Measurements from ENCODE around the gene KRT17. TPM values are rescaled to one million over a fixed set of nuclear protein-coding genes. Genes with fewer than 3 reads are reported as not detected.

Gene KRT17
- total and polyA plus RNA-seq, 4 donors = 0.66 to 1.5 (median 0.69) TPM; not detected in 1

GRCh38 chr17:41599680-41600079 is 24.7 kb downstream of the KRT17 start:
- Histone ChIP-seq H3K4me3 (ENCODE audit: low read depth, low read length) (no peak overlapping the region), H3K9me3 (ENCODE audit: control insufficient read depth, insufficient read depth, low read length) (no peaks in the 10 kb centered on the region), H3K27me3 (ENCODE audit: control insufficient read depth, insufficient read depth, low read length) (no peaks in the 10 kb centered on the region), H3K36me3 (ENCODE audit: control insufficient read depth, insufficient read depth, low read length) (no peaks in the 10 kb centered on the region), H3K4me1 (ENCODE audit: control insufficient read depth, insufficient read depth, low read length) (peaks cover 5% of the 10 kb centered on the region), H3K27ac (ENCODE audit: low read depth, low read length) (no peak overlapping the region)
- DNase-seq (ENCODE audit: low read depth in 4 of 6, low spot score in 6 of 6) = no peak
- no CpG with 5 or more reads among the region's 1 CpG for WGBS (ENCODE audit: insufficient coverage)

DNA sequence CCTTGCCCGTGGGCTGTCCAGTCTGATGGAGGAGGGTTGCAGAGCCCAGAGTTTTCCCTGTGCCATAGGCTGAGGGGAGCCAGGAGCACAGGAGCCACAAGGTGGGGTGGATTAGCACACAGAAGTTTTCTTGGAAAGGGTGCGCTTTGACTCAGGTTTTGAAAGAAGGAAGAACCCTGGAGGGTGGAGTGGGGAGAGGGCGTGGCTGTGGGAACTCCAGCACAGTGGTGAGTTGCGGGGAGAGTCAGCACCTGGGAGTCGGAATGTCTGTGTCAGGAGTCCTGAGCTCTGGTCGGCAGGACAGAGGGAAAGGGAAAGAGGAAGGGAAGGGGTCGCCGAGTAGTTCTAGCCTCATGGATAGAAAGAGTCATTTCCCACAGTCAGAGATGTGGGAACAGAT is 28.8 kb downstream of the KRT17 start:
- 79% methylated on average over 6 of the region's 8 CpGs for WGBS (ENCODE audit: insufficient coverage)
- Histone ChIP-seq H3K4me1 (ENCODE audit: control insufficient read depth, insufficient read depth, low read length) (no peaks in the 10 kb centered on the region), H3K27me3 (ENCODE audit: control insufficient read depth, insufficient read depth, low read length) (no peaks in the 10 kb centered on the region), H3K9me3 (ENCODE audit: control insufficient read depth, insufficient read depth, low read length) (no peaks in the 10 kb centered on the region), H3K36me3 (ENCODE audit: control insufficient read depth, insufficient read depth, low read length) (no peaks in the 10 kb centered on the region), H3K27ac (ENCODE audit: low read depth, low read length) (no peak overlapping the region), H3K4me3 (ENCODE audit: low read depth, low read length) (no peak overlapping the region)
- no peak for DNase-seq (ENCODE audit: low read depth in 4 of 6, low spot score in 6 of 6)

DNA sequence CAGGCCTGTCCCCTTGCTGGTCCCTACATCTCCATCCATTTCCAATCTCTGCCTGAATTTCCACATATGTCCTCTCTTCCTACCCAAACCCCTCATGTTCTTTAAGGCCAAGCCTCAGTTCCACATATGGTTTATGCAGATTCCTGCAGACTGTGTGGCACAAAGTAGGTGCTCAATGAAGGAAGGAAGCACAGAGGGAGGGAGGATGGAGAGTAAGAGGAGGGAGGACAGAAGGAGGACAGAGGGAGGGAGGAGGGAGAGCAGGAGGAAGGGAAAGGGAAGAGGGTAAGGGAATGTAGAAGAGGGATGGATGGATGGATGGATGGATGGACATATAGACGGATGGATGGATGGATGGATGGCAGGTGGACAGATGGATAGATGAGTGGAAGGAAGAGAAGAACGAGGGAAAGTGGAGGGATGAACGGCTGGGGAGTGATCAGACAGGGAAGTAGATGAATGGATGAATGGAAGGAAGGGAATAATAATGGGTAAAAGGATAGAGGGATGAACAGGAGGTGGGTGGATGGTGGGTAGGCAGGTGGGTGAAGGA is 29.9 kb downstream of the KRT17 start:
- Histone ChIP-seq H3K4me1 (ENCODE audit: control insufficient read depth, insufficient read depth, low read length) (no peaks in the 10 kb centered on the region), H3K9me3 (ENCODE audit: control insufficient read depth, insufficient read depth, low read length) (no peaks in the 10 kb centered on the region), H3K4me3 (ENCODE audit: low read depth, low read length) (no peak overlapping the region), H3K27me3 (ENCODE audit: control insufficient read depth, insufficient read depth, low read length) (no peaks in the 10 kb centered on the region), H3K36me3 (ENCODE audit: control insufficient read depth, insufficient read depth, low read length) (no peaks in the 10 kb centered on the region), H3K27ac (ENCODE audit: low read depth, low read length) (no peak overlapping the region)
- DNase-seq (ENCODE audit: low read depth in 4 of 6, low spot score in 6 of 6) = no peak
- 60% methylated on average over 3 of the region's 3 CpGs for WGBS (ENCODE audit: insufficient coverage)

GRCh38 chr17:41593306-41593981 is 30.9 kb downstream of the KRT17 start:
- Histone ChIP-seq H3K27me3 (ENCODE audit: control insufficient read depth, insufficient read depth, low read length) (no peaks in the 10 kb centered on the region), H3K4me3 (ENCODE audit: low read depth, low read length) (no peak overlapping the region), H3K36me3 (ENCODE audit: control insufficient read depth, insufficient read depth, low read length) (no peaks in the 10 kb centered on the region), H3K27ac (ENCODE audit: low read depth, low read length) (no peak overlapping the region), H3K4me1 (ENCODE audit: control insufficient read depth, insufficient read depth, low read length) (no peaks in the 10 kb centered on the region), H3K9me3 (ENCODE audit: control insufficient read depth, insufficient read depth, low read length) (no peaks in the 10 kb centered on the region)
- 48% methylated on average over 5 of the region's 8 CpGs for WGBS (ENCODE audit: insufficient coverage)
- DNase-seq (ENCODE audit: low read depth in 4 of 6, low spot score in 6 of 6) = peak in 1 of 6 donors; percentile 36

GRCh38 chr17:41592601-41593305 is 31.6 kb downstream of the KRT17 start:
- H3K4me3 ChIP-seq (ENCODE audit: low read depth, low read length) = no peak overlapping the region
- no peaks in the 10 kb centered on the region for H3K27me3 ChIP-seq (ENCODE audit: control insufficient read depth, insufficient read depth, low read length)
- WGBS (ENCODE audit: insufficient coverage) = 83% methylated on average over 7 of the region's 12 CpGs
- no peaks in the 10 kb centered on the region for H3K4me1 ChIP-seq (ENCODE audit: control insufficient read depth, insufficient read depth, low read length)
- no peaks in the 10 kb centered on the region for H3K36me3 ChIP-seq (ENCODE audit: control insufficient read depth, insufficient read depth, low read length)
- no peak overlapping the region for H3K27ac ChIP-seq (ENCODE audit: low read depth, low read length)
- no peaks in the 10 kb centered on the region for H3K9me3 ChIP-seq (ENCODE audit: control insufficient read depth, insufficient read depth, low read length)
- DNase-seq (ENCODE audit: low read depth in 4 of 6, low spot score in 6 of 6) = no peak

GRCh38 chr17:41589301-41589700 is 35.1 kb downstream of the KRT17 start:
- Histone ChIP-seq H3K4me3 (ENCODE audit: low read depth, low read length) (no peak overlapping the region), H3K27me3 (ENCODE audit: control insufficient read depth, insufficient read depth, low read length) (no peaks in the 10 kb centered on the region), H3K9me3 (ENCODE audit: control insufficient read depth, insufficient read depth, low read length) (no peaks in the 10 kb centered on the region), H3K4me1 (ENCODE audit: control insufficient read depth, insufficient read depth, low read length) (no peaks in the 10 kb centered on the region), H3K36me3 (ENCODE audit: control insufficient read depth, insufficient read depth, low read length) (no peaks in the 10 kb centered on the region), H3K27ac (ENCODE audit: low read depth, low read length) (no peak overlapping the region)
- DNase-seq (ENCODE audit: low read depth in 4 of 6, low spot score in 6 of 6) = no peak
- no CpG with 5 or more reads among the region's 3 CpGs for WGBS (ENCODE audit: insufficient coverage)

GRCh38 chr17:41588126-41588810 is 36.1 kb downstream of the KRT17 start:
- no CpG with 5 or more reads among the region's 8 CpGs for WGBS (ENCODE audit: insufficient coverage)
- peak in 1 of 6 donors; percentile 18 for DNase-seq (ENCODE audit: low read depth in 4 of 6, low spot score in 6 of 6)
- Histone ChIP-seq H3K27ac (ENCODE audit: low read depth, low read length) (no peak overlapping the region), H3K36me3 (ENCODE audit: control insufficient read depth, insufficient read depth, low read length) (no peaks in the 10 kb centered on the region), H3K9me3 (ENCODE audit: control insufficient read depth, insufficient read depth, low read length) (no peaks in the 10 kb centered on the region), H3K4me3 (ENCODE audit: low read depth, low read length) (no peak overlapping the region), H3K4me1 (ENCODE audit: control insufficient read depth, insufficient read depth, low read length) (no peaks in the 10 kb centered on the region), H3K27me3 (ENCODE audit: control insufficient read depth, insufficient read depth, low read length) (no peaks in the 10 kb centered on the region)

- H3K27ac ChIP-seq (ENCODE audit: low read depth, low read length) = no peak within 1 kb of the TSS
- no peak for DNase-seq (ENCODE audit: low read depth in 4 of 6, low spot score in 6 of 6)
- H3K4me3 ChIP-seq (ENCODE audit: low read depth, low read length) = no peak within 1 kb of the TSS
- H3K4me1 ChIP-seq (ENCODE audit: control insufficient read depth, insufficient read depth, low read length) = no peaks in the 10 kb centered on the region
- 81% methylated on average over 8 of the region's 15 CpGs for WGBS (ENCODE audit: insufficient coverage)
- H3K36me3 ChIP-seq (ENCODE audit: control insufficient read depth, insufficient read depth, low read length) = no peaks in the 10 kb centered on the region
- H3K27me3 ChIP-seq (ENCODE audit: control insufficient read depth, insufficient read depth, low read length) = no peaks in the 10 kb centered on the region
- H3K9me3 ChIP-seq (ENCODE audit: control insufficient read depth, insufficient read depth, low read length) = no peaks in the 10 kb centered on the region
Observed at GRCh38 chr17:41586863-41587495, 37.4 kb downstream of the KRT17 start, which contains the start of gene KRT14. TSS of gene KRT14 (minus strand) at chr17:41586895. CDS start at chr17:41586834, 61 bp downstream.

DNA sequence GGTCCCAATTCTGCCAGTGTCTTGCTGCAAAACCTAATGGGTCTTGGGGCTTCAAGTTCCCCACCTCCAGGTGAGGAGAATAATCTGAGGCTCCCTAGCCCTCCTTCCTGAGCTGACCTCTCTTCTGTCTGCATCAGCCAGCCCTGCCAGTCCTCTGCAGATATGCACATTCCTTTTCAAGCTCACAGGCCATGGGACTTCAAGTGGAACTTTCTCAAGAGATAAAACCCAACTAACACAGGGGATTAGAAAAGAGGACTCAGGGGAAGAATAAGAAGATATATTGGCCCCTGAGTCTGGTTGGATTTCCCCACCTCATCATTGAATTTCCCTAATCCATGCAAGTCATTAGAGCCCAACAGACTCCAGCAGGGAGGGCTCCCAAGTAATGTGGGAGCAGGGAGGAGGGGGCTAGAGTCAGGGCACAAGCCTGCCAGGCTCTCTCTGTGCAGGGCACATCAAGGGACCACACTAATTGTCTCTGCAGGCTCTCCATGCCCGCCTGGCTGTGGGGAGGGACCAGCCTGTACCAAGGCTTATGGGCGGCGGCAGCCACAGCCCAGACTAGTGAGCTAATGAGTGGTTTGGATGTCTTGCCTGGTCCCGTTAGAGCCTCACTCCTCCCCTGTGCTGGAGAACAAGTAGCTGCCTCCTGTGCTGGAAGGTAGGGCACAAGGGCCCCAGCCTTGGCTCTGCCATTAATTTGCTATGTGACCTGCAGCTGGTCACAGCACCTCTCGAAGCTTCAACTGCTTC is 38.9 kb downstream of the KRT17 start:
- whole genome bisulfite sequencing (ENCODE audit: insufficient coverage) = 81% methylated on average over 4 of the region's 5 CpGs
- peak in 1 of 6 donors; percentile 16 for DNase-seq (ENCODE audit: low read depth in 4 of 6, low spot score in 6 of 6)
- H3K27ac ChIP-seq (ENCODE audit: low read depth, low read length) = no peak overlapping the region

More for the DNA sequence above, 38.9 kb downstream of the KRT17 start:
- H3K27me3 ChIP-seq (ENCODE audit: control insufficient read depth, insufficient read depth, low read length) = no peaks in the 10 kb centered on the region
- H3K4me3 ChIP-seq (ENCODE audit: low read depth, low read length) = no peak overlapping the region
- H3K9me3 ChIP-seq (ENCODE audit: control insufficient read depth, insufficient read depth, low read length) = no peaks in the 10 kb centered on the region
- no peaks in the 10 kb centered on the region for H3K36me3 ChIP-seq (ENCODE audit: control insufficient read depth, insufficient read depth, low read length)
- H3K4me1 ChIP-seq (ENCODE audit: control insufficient read depth, insufficient read depth, low read length) = no peaks in the 10 kb centered on the region
